GM21390 (cell line): ENCODE measurements around the gene LSM10.
A peak's percentile ranks its signal among the peaks of the same experiment; 100 is the strongest.

Experiments
- ATAC-seq: cut with Tn5 transposase; IDR thresholded peaks from one replicate; pipeline ENCODE4 v1.9.1; 2021; ENCODE audit not compliant: unreplicated experiment

The LSM10 gene

GRCh38 chr1:36385410-36386264 is 12.1 kb downstream of the LSM10 start, which contains the start of gene STK40:
Gene STK40 (minus strand): TSS chr1:36385924. CDS start chr1:36361332, 24,592 bp downstream.
- ATAC-seq: peak; percentile 78

DNA sequence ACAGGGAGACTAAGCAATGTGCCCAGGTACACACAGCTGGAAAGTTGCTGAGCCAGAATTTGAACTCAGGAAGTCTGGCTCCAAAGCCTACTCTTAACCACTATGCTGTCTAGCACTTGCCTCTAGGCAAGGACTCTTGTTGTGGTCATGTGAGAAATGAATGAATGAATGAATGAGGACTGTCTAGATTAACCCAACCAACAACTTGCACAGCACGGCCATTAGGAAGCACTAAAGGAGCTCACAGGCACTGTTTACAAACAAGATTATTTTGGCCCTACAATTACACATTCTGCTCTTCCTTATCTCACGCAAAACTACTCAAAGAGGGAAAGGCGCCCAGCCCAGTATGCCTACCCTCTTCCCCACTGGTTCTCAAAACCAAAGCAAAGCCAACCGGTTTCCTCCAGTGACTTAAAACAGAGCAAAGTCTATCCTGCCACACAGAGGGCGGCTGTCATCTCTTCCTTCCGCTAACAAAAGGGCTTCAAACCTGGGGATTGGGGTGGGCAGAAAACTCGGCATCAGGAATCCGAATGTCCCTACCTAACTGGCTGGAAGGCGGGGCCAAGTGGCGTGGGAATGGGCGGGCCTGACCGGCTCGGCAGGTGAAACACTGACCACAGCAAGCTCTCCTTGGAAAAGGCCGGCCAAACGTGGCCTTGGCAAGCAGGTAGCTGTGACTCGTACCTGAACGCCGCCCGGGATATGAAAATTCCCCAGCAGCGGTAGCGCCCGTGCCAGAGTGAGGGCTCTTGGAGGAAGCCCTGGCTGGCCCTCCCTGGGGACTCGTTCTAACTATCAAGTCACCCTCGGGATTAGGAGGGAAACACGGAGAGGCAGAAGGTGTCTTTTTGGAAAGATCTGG is 12.9 kb downstream of the LSM10 start:
- ATAC-seq: no peak

DNA sequence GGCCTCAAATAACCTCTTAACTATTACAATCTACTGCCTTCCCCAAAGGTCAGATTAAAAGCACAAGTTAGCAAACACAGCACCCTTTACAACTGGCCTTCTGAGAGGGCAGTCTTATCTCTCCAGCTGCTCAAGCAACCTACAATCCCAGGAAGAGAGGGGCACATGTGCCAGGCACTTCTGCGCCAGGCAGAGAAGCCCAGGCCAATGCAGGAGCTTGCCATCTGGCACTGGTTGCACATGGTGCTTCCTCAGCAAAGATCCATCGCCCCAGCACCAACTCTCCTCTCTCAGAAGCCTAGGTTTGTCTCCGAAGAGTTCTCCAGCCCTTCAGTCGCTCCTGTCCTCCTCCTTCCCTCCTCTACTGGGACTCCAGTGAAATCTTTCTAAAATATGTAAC is 14.5 kb downstream of the LSM10 start:
- ATAC-seq: no peak

DNA sequence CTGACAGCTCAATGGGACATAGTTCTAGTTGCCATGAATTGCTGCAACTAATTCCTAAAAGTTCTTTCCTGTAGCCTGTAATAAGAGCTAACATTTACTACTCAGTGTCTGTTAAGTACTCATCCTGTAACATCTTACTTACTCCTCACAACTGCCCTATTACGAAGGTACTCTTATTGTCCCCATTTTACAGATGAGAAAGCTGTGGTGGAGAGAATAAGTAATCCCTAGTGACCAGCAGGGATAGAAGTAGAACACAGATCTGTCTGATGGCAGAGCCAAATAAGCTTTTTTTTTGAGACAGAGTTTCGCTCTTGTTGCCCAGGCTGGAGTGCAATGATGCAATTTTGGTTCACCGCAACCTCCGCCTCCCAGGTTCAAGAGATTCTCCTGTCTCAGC is 15.0 kb downstream of the LSM10 start:
- ATAC-seq: no peak

DNA sequence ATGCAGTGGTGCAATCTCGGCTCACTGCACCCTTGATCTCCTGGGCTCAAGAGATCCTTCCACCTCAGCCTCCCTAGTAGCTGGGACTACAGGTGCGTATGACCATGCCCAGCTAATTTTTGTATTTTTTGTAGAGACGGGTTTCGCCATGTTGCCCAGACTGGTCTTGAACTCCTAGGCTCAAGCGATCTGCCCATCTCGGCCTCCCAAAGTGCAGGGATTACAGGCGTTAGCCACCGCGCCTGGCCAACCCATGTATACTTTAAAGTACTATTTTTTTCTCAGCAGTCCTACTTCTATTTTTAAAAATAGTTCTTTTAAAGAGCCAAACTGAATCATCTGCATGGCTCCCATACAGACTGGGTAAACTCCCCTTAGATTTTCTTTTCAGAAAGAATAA is 15.5 kb downstream of the LSM10 start:
- no peak for ATAC-seq

DNA sequence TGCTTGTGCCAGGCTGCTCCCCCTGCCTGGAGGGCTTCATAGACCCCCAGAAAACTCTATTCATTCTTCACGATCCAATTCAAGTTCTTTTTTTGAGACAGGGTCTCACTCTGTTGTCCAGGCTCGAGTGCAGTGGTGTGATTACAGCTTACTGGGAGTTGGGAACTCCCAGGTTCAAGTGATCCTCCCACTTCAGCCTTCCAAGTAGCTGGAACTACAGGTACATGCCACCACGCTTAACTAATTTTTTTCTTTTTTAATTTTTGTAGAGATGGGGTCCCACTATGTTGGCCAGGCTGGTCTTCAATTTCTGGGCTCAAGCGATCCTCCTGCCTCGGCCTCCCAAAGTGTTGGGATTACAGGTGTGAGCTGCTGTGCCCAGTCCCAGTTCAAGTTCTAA is 16.3 kb downstream of the LSM10 start:
- no peak for ATAC-seq

DNA sequence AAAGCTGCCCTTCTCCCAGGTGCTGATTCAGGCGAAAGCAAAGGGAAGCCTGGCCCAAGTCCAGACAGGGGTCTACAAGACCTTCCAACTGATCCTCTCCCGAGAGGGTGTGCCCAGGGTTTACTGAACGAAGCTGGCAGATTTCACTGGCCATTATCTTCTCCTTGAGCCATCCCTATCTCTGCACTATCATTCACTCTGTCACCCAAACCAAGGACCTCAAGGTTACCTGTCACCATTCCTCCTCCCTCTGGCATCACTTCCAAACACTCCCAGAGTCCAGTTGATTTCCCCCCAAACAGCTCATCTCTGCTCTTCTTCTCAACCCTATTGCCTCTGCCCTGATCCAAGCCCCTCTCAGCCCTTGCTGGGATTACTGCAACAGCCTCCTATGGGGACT is 16.9 kb downstream of the LSM10 start:
- ATAC-seq: no peak

GRCh38 chr1:36380143-36380619 is 17.5 kb downstream of the LSM10 start:
- no peak for ATAC-seq

DNA sequence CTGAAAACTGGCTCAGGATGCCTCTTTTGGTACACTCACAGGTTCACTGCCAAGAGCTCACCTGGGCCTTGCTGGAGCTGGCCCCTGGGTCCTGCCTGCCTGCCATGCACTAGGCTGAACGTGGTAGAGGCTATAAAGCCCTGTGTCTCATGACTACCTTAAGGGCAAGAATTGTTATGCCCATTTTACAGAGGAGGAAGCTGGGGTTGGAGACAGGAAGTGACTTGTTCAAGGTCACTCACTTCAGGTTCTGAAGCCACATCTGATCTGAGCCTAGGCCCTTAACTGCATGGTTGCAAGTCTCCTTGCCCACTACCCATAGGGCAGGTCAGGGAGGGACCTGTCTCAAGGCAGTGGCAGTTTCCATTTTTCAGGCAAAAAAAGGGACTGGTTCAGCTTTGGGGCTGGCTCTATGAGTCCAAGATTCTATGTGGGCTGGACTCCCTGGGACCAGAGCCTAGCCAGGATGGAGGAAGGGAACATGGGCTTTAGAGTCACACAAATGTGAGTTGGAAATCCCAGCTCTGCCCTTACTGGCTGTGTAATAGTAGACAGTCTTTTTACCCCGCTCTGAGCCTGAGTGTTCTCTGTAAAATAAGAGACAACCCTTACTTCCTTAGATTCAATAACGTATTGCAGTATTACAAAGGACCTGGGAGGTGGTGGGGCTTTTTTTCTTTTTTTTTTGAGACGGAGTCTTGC is 19.8 kb downstream of the LSM10 start:
- no peak for ATAC-seq

DNA sequence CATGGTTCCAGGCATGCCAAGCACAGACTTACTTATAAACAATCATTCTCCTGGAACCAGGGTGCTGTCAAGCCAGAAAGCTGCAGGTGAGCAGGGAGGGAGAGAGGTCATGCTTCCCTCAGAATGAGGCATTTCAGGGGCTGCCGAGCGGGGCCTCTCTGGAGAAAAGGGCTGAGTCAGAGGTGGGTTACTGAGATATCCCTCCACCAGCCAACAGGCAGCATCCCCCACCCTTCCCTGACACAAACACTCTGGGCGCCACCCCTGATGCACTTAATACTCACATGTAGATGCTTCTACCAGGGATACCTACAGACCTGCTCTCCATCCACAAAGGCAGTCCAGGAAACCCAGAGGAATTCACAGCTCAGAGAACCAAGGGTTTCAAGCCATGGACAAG is 25.1 kb downstream of the LSM10 start:
- ATAC-seq: no peak

GRCh38 chr1:36369061-36369861 is 28.4 kb downstream of the LSM10 start:
- no peak for ATAC-seq

GRCh38 chr1:36367798-36368197 is 29.9 kb downstream of the LSM10 start:
- ATAC-seq: no peak

GRCh38 chr1:36367066-36367465 is 30.6 kb downstream of the LSM10 start:
- ATAC-seq: no peak

DNA sequence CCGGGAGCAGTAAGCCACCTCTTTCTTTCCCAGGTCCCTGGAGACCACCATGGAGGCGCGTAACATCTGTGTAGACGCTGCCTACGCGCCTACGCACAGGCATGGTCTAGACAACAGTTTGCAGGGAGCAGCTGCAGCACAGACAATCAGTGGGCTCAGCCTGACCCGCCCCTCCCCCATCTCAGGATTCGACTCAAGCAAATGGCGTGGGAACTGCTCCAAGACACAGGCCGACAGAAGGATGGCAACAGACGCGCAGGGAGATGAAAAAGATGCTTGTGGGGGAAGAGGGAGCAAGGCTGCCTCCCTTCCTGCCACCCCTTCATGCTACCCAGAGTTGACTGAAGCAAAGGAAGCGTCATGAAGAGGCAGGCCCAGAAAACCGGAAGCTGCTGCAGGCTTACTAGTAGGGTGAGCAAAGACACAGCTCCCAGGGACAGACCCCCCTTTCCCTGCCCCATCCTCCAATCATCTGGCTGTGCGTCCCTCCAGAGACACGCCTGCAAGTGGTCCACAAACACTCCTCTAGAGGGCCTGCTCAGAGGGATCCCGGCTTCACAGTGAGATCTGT is 31.5 kb downstream of the LSM10 start:
- no peak for ATAC-seq

- no peak for ATAC-seq
Measured at GRCh38 chr1:36365381-36365780, 32.3 kb downstream of the LSM10 start.

- no peak for ATAC-seq
Measured at GRCh38 chr1:36359911-36360550, 37.7 kb downstream of the LSM10 start.

DNA sequence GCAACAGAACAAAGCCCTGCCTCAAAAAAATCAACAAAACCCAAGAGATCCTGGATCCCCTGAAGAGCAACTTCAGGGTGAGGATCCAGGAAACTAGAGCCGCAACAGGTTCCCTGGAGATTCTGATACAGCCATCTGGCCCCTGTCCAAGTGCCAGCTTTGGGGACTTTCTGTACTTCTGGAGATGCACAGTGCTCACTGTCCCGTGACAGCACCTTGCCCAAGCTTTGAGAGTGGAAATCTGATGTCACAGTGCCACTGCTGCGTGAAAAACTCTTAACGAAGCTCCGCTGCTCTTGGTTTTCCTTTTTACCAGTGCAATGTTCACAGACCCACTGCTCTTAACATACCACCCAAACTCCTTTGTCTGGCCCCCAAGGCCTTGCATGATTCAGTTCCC is 38.3 kb downstream of the LSM10 start:
- no peak for ATAC-seq

GRCh38 chr1:36358514-36359084 is 39.1 kb downstream of the LSM10 start:
- no peak for ATAC-seq

GRCh38 chr1:36355811-36356210 is 41.9 kb downstream of the LSM10 start:
- no peak for ATAC-seq
